HG03039 (cell line): ENCODE measurements around the gene TTC28.

Source experiments
- ATAC-seq: cut with Tn5 transposase; IDR thresholded peaks from one replicate; pipeline ENCODE4 v1.9.1; 2021; ENCODE audit warnings: mild to moderate bottlenecking, moderate library complexity; ENCODE audit not compliant: unreplicated experiment

Gene TTC28

GRCh38 chr22:28316014-28316413 lies 363.6 kb downstream of the TTC28 start:
- no peak for ATAC-seq

GRCh38 chr22:28314959-28315358 lies 364.7 kb downstream of the TTC28 start:
- no peak for ATAC-seq

- ATAC-seq: no peak
These were observed 369.3 kb downstream of the TTC28 start for GRCh38 chr22:28310299-28310698.

GRCh38 chr22:28299753-28300152 lies 379.9 kb downstream of the TTC28 start:
- ATAC-seq: no peak

- no peak for ATAC-seq
These were observed 380.3 kb downstream of the TTC28 start for GRCh38 chr22:28299309-28299708.

GRCh38 chr22:28297504-28297903 lies 382.1 kb downstream of the TTC28 start:
- ATAC-seq: no peak

GRCh38 chr22:28296452-28296851 lies 383.2 kb downstream of the TTC28 start:
- no peak for ATAC-seq

- no peak for ATAC-seq
These were observed 396.5 kb downstream of the TTC28 start for GRCh38 chr22:28283068-28283654.

GRCh38 chr22:28282405-28283067 lies 397.1 kb downstream of the TTC28 start:
- ATAC-seq: no peak

- ATAC-seq: no peak
These were observed 399.8 kb downstream of the TTC28 start for GRCh38 chr22:28279888-28280287.

- no peak for ATAC-seq
These were observed 410.4 kb downstream of the TTC28 start for GRCh38 chr22:28269277-28269676.

- no peak for ATAC-seq
These were observed 410.8 kb downstream of the TTC28 start for GRCh38 chr22:28268850-28269249.

- no peak for ATAC-seq
These were observed 411.5 kb downstream of the TTC28 start for GRCh38 chr22:28268171-28268570.

GRCh38 chr22:28260619-28261018 lies 419.0 kb downstream of the TTC28 start:
- no peak for ATAC-seq

- ATAC-seq: no peak
These were observed 419.8 kb downstream of the TTC28 start for GRCh38 chr22:28259774-28260312.

- ATAC-seq: no peak
These were observed 425.2 kb downstream of the TTC28 start for GRCh38 chr22:28254396-28254795.

- ATAC-seq: no peak
These were observed 427.1 kb downstream of the TTC28 start for GRCh38 chr22:28252539-28252938.

GRCh38 chr22:28250036-28250695 lies 429.5 kb downstream of the TTC28 start:
- no peak for ATAC-seq

GRCh38 chr22:28249402-28249801 lies 430.2 kb downstream of the TTC28 start:
- ATAC-seq: no peak

GRCh38 chr22:28247667-28248363 lies 431.8 kb downstream of the TTC28 start:
- ATAC-seq: no peak

GRCh38 chr22:28247136-28247535 lies 432.5 kb downstream of the TTC28 start:
- ATAC-seq: no peak
